Peyer's patch (tissue), 4 donors: ENCODE results near the gene VTI1A. TPM values are rescaled to one million over a fixed set of nuclear protein-coding genes. Genes with fewer than 3 reads are reported as not detected.

Experiments
- DNase-seq, 3 donors: peaks; one replicate each; pipeline ENCODE4 v3.0.0-alpha.2; 2017 to 2019
- H3K27ac ChIP-seq, 4 donors: fragments of 200-600 bp; sonication (generic); one replicate each; pipeline ENCODE4 v1.5.1; 2016 to 2019
- H3K27me3 ChIP-seq, 2 donors: fragments of 200-600 bp; sonication (generic); one replicate each; pipeline ENCODE4 v1.5.1; 2019
- H3K36me3 ChIP-seq, 3 donors: fragments of 200-600 bp; sonication (generic); one replicate each; pipeline ENCODE4 v1.5.1; 2016 to 2019
- H3K4me1 ChIP-seq, 4 donors: fragments of 200-600 bp; sonication (generic); one replicate each; pipeline ENCODE4 v1.5.1; 2016 to 2019
- H3K4me3 ChIP-seq, 4 donors: fragments of 200-600 bp; sonication (generic); 1 replicate in 3 of 4; 2 replicates in 1 of 4; pipeline ENCODE4 v1.5.1; 2016 to 2019; ENCODE audit warnings: mild to moderate bottlenecking in 1 of 4
- H3K9me3 ChIP-seq, 4 donors: fragments of 200-600 bp; sonication (generic); one replicate each; pipeline ENCODE4 v1.5.1; 2016 to 2019; ENCODE audit warnings: mild to moderate bottlenecking in 1 of 4
- CTCF ChIP-seq, 6 experiments: fragments of 450-650 bp in 4 of 6; fragments of 200-600 bp in 2 of 6; sonication (generic) in 1 of 6; IDR thresholded peaks; one replicate each; pipeline ENCODE4 v1.5.1; 2017 to 2019; ENCODE audit warnings: antibody characterized with exemption in 6 of 6, mild to moderate bottlenecking in 3 of 6, moderate library complexity in 1 of 6
- POLR2A ChIP-seq, 2 donors: fragments of 450-650 bp; IDR thresholded peaks; one replicate each; pipeline ENCODE4 v1.5.1; 2017; ENCODE audit warnings: antibody characterized with exemption in 2 of 2, mild to moderate bottlenecking in 2 of 2, moderate library complexity in 2 of 2
- total RNA-seq, 4 donors: library from RNA; depleted of rRNA; stranded (reverse); fragments of >200 nt; gene quantifications; one replicate each; pipeline ENCODE4 v1.1.0, GENCODE V29; 2016

The VTI1A gene
- total RNA-seq, 4 donors from 2014 or later, result 97.2 to 710 (median 170) TPM

- Histone ChIP-seq H3K4me3 (no peak overlapping the region), H3K9me3 (no peaks in the 10 kb centered on the region), H3K27me3 (no peaks in the 10 kb centered on the region), H3K27ac (no peak overlapping the region), H3K4me1 (peaks cover 0 to 7% (median 0%) of the 10 kb centered on the region in 4 donors), H3K36me3 (no peaks in the 10 kb centered on the region)
- TF ChIP-seq POLR2A (IDR thresholded peaks at IDR 0.05) (no peak), CTCF (IDR thresholded peaks at IDR 0.05) (no peak)
- no peak for DNase-seq
These were observed 251.8 kb downstream of the VTI1A start for GRCh38 chr10:112698818-112699164.

GRCh38 chr10:112700215-112700671, 253.2 kb downstream of the VTI1A start:
- H3K4me3 ChIP-seq, result no peak overlapping the region
- H3K4me1 ChIP-seq, result peaks cover 0 to 7% (median 0%) of the 10 kb centered on the region in 4 donors
- TF ChIP-seq CTCF (IDR thresholded peaks at IDR 0.05) (no peak), POLR2A (IDR thresholded peaks at IDR 0.05) (no peak)
- no peak overlapping the region for H3K27ac ChIP-seq
- DNase-seq, result no peak
- H3K36me3 ChIP-seq, result no peaks in the 10 kb centered on the region
- H3K9me3 ChIP-seq, result no peaks in the 10 kb centered on the region
- H3K27me3 ChIP-seq, result no peaks in the 10 kb centered on the region

GRCh38 chr10:112701211-112701877, 254.3 kb downstream of the VTI1A start:
- TF ChIP-seq CTCF (IDR thresholded peaks at IDR 0.05) (no peak), POLR2A (IDR thresholded peaks at IDR 0.05) (no peak)
- H3K4me1 ChIP-seq, result peaks cover 0 to 7% (median 0%) of the 10 kb centered on the region in 4 donors
- no peaks in the 10 kb centered on the region for H3K9me3 ChIP-seq
- H3K27me3 ChIP-seq, result no peaks in the 10 kb centered on the region
- H3K36me3 ChIP-seq, result no peaks in the 10 kb centered on the region
- no peak for DNase-seq
- no peak overlapping the region for H3K27ac ChIP-seq
- no peak overlapping the region for H3K4me3 ChIP-seq

- no peak overlapping the region for H3K4me3 ChIP-seq
These were observed 254.9 kb downstream of the VTI1A start for GRCh38 chr10:112701878-112702255.

GRCh38 chr10:112706577-112706976, 259.6 kb downstream of the VTI1A start:
- Histone ChIP-seq H3K4me1 (peaks cover 0 to 7% (median 0%) of the 10 kb centered on the region in 4 donors), H3K36me3 (no peaks in the 10 kb centered on the region), H3K9me3 (no peaks in the 10 kb centered on the region), H3K4me3 (no peak overlapping the region), H3K27ac (no peak overlapping the region), H3K27me3 (no peaks in the 10 kb centered on the region)
- DNase-seq, result no peak
- TF ChIP-seq POLR2A (IDR thresholded peaks at IDR 0.05), result no peak
- TF ChIP-seq CTCF (IDR thresholded peaks at IDR 0.05), result no peak

More at GRCh38 chr10:112701878-112702255, 254.9 kb downstream of the VTI1A start:
- Histone ChIP-seq H3K9me3 (no peaks in the 10 kb centered on the region), H3K4me1 (peaks cover 0 to 7% (median 0%) of the 10 kb centered on the region in 4 donors), H3K36me3 (no peaks in the 10 kb centered on the region), H3K27me3 (no peaks in the 10 kb centered on the region), H3K27ac (no peak overlapping the region)
- DNase-seq, result no peak
- TF ChIP-seq POLR2A (IDR thresholded peaks at IDR 0.05) (no peak), CTCF (IDR thresholded peaks at IDR 0.05) (no peak)
